ENCODE data around the gene CDKL1. TPM values are rescaled to one million over a fixed set of nuclear protein-coding genes. Genes with fewer than 3 reads are reported as not detected.

The CDKL1 gene
- 7.9 TPM for polyA plus RNA-seq (2012; ENCODE audit: insufficient read depth, insufficient read length)

GRCh38 chr14:50396631-50397389 lies at the start of gene CDKL1:
TSS of gene CDKL1 (minus strand) at chr14:50396881. CDS start at chr14:50395868, 1,013 bp downstream.
- DNase-seq (ENCODE audit: low read depth, low spot score) = peak; percentile 27
- peak within 1 kb of the TSS; percentile 66 for H3K4me3 ChIP-seq (ENCODE audit: low read length)

- H3K4me3 ChIP-seq (ENCODE audit: low read length) = no peak overlapping the region
- DNase-seq (ENCODE audit: low read depth, low spot score) = no peak
These were observed 37.8 kb upstream of the CDKL1 start for GRCh38 chr14:50434528-50434927.

- no peak overlapping the region for H3K4me3 ChIP-seq (ENCODE audit: low read length)
- no peak for DNase-seq (ENCODE audit: low read depth, low spot score)
These were observed 35.5 kb upstream of the CDKL1 start for GRCh38 chr14:50432131-50432530.

- no peak for DNase-seq (ENCODE audit: low read depth, low spot score)
- no peak overlapping the region for H3K4me3 ChIP-seq (ENCODE audit: low read length)
These were observed 29.1 kb upstream of the CDKL1 start for GRCh38 chr14:50425816-50426215.

- DNase-seq (ENCODE audit: low read depth, low spot score) = no peak
- no peak overlapping the region for H3K4me3 ChIP-seq (ENCODE audit: low read length)
These were observed 28.4 kb upstream of the CDKL1 start for GRCh38 chr14:50425105-50425504.

- no peak overlapping the region for H3K4me3 ChIP-seq (ENCODE audit: low read length)
- no peak for DNase-seq (ENCODE audit: low read depth, low spot score)
These were observed 26.8 kb upstream of the CDKL1 start for GRCh38 chr14:50423529-50423928.

GRCh38 chr14:50421499-50421898 lies 24.8 kb upstream of the CDKL1 start:
- H3K4me3 ChIP-seq (ENCODE audit: low read length) = no peak overlapping the region
- no peak for DNase-seq (ENCODE audit: low read depth, low spot score)

GRCh38 chr14:50417853-50418252 lies 21.2 kb upstream of the CDKL1 start:
- H3K4me3 ChIP-seq (ENCODE audit: low read length) = no peak overlapping the region
- DNase-seq (ENCODE audit: low read depth, low spot score) = no peak

- no peak for DNase-seq (ENCODE audit: low read depth, low spot score)
- no peak overlapping the region for H3K4me3 ChIP-seq (ENCODE audit: low read length)
These were observed 14.2 kb upstream of the CDKL1 start for GRCh38 chr14:50410921-50411320.

- no peak for DNase-seq (ENCODE audit: low read depth, low spot score)
- no peak overlapping the region for H3K4me3 ChIP-seq (ENCODE audit: low read length)
These were observed 13.4 kb upstream of the CDKL1 start for GRCh38 chr14:50410071-50410470.

GRCh38 chr14:50407111-50407812 lies 10.6 kb upstream of the CDKL1 start:
- no peak for DNase-seq (ENCODE audit: low read depth, low spot score)
- H3K4me3 ChIP-seq (ENCODE audit: low read length) = no peak overlapping the region

- no peak for DNase-seq (ENCODE audit: low read depth, low spot score)
- no peak overlapping the region for H3K4me3 ChIP-seq (ENCODE audit: low read length)
These were observed 6.7 kb upstream of the CDKL1 start for GRCh38 chr14:50403419-50403818.

GRCh38 chr14:50402965-50403364 lies 6.3 kb upstream of the CDKL1 start:
- H3K4me3 ChIP-seq (ENCODE audit: low read length) = no peak overlapping the region
- DNase-seq (ENCODE audit: low read depth, low spot score) = no peak

- no peak for DNase-seq (ENCODE audit: low read depth, low spot score)
- H3K4me3 ChIP-seq (ENCODE audit: low read length) = no peak overlapping the region
These were observed 3.8 kb upstream of the CDKL1 start for GRCh38 chr14:50400461-50400860.

GRCh38 chr14:50399251-50400032 lies 2.8 kb upstream of the CDKL1 start:
- H3K4me3 ChIP-seq (ENCODE audit: low read length) = no peak overlapping the region
- DNase-seq (ENCODE audit: low read depth, low spot score) = no peak

- DNase-seq (ENCODE audit: low read depth, low spot score) = no peak
- H3K4me3 ChIP-seq (ENCODE audit: low read length) = no peak overlapping the region
These were observed 1.5 kb upstream of the CDKL1 start for GRCh38 chr14:50398189-50398580.

GRCh38 chr14:50397390-50398188 lies 908 bp upstream of the CDKL1 start:
- peak overlapping the region; percentile 66 for H3K4me3 ChIP-seq (ENCODE audit: low read length)
- no peak for DNase-seq (ENCODE audit: low read depth, low spot score)

- H3K4me3 ChIP-seq (ENCODE audit: low read length) = no peak overlapping the region
- no peak for DNase-seq (ENCODE audit: low read depth, low spot score)
These were observed 1.2 kb downstream of the CDKL1 start for GRCh38 chr14:50395448-50395847.

- DNase-seq (ENCODE audit: low read depth, low spot score) = no peak
- no peak overlapping the region for H3K4me3 ChIP-seq (ENCODE audit: low read length)
These were observed 2.0 kb downstream of the CDKL1 start for GRCh38 chr14:50394713-50395112.

Measured in Jurkat, Clone E6-1 (cell line).